ENCODE data around the gene CREG1.

DNA sequence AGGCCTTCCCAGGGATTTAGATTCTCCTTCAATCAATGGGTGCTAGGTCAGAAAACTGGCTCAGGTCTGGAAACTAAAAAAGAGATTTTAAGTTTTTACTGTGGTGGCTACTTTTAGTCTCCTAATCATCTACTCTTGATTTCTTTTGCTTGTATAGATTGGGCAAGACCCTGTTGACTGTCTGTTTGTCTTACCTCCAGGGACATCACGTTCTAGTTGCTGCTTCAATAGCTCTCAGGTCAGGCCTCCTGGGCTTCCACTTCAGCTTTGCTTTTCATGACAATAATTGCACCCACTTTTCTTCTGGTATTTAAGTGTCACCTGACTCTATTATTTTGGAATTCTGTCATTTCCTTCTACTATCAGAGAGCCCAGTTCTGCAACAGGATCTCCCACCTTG is 28.5 kb upstream of the CREG1 start:
- TF ChIP-seq, protein P1, sequence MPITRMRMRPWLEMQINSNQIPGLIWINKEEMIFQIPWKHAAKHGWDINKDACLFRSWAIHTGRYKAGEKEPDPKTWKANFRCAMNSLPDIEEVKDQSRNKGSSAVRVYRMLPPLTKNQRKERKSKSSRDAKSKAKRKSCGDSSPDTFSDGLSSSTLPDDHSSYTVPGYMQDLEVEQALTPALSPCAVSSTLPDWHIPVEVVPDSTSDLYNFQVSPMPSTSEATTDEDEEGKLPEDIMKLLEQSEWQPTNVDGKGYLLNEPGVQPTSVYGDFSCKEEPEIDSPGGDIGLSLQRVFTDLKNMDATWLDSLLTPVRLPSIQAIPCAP (CRISPR knock-in tag; IDR thresholded peaks at IDR 0.05) = no peak
- TF ChIP-seq, protein P2, sequence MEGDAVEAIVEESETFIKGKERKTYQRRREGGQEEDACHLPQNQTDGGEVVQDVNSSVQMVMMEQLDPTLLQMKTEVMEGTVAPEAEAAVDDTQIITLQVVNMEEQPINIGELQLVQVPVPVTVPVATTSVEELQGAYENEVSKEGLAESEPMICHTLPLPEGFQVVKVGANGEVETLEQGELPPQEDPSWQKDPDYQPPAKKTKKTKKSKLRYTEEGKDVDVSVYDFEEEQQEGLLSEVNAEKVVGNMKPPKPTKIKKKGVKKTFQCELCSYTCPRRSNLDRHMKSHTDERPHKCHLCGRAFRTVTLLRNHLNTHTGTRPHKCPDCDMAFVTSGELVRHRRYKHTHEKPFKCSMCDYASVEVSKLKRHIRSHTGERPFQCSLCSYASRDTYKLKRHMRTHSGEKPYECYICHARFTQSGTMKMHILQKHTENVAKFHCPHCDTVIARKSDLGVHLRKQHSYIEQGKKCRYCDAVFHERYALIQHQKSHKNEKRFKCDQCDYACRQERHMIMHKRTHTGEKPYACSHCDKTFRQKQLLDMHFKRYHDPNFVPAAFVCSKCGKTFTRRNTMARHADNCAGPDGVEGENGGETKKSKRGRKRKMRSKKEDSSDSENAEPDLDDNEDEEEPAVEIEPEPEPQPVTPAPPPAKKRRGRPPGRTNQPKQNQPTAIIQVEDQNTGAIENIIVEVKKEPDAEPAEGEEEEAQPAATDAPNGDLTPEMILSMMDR (IDR thresholded peaks at IDR 0.05) = no peak
- TF ChIP-seq, protein P3, sequence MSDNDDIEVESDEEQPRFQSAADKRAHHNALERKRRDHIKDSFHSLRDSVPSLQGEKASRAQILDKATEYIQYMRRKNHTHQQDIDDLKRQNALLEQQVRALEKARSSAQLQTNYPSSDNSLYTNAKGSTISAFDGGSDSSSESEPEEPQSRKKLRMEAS (CRISPR knock-in tag; IDR thresholded peaks at IDR 0.05) = no peak
- TF ChIP-seq GRHL2 (CRISPR knock-in tag; IDR thresholded peaks at IDR 0.05; ENCODE audit: insufficient replicate concordance, severe bottlenecking) (no peak), ZNF396 (CRISPR knock-in tag; IDR thresholded peaks at IDR 0.05; ENCODE audit: borderline replicate concordance) (no peak), CBFB (CRISPR knock-in tag; IDR thresholded peaks at IDR 0.05; ENCODE audit: low read depth) (no peak), ZNF121 (CRISPR knock-in tag; IDR thresholded peaks at IDR 0.05) (no peak)
- TF ChIP-seq, protein P4, sequence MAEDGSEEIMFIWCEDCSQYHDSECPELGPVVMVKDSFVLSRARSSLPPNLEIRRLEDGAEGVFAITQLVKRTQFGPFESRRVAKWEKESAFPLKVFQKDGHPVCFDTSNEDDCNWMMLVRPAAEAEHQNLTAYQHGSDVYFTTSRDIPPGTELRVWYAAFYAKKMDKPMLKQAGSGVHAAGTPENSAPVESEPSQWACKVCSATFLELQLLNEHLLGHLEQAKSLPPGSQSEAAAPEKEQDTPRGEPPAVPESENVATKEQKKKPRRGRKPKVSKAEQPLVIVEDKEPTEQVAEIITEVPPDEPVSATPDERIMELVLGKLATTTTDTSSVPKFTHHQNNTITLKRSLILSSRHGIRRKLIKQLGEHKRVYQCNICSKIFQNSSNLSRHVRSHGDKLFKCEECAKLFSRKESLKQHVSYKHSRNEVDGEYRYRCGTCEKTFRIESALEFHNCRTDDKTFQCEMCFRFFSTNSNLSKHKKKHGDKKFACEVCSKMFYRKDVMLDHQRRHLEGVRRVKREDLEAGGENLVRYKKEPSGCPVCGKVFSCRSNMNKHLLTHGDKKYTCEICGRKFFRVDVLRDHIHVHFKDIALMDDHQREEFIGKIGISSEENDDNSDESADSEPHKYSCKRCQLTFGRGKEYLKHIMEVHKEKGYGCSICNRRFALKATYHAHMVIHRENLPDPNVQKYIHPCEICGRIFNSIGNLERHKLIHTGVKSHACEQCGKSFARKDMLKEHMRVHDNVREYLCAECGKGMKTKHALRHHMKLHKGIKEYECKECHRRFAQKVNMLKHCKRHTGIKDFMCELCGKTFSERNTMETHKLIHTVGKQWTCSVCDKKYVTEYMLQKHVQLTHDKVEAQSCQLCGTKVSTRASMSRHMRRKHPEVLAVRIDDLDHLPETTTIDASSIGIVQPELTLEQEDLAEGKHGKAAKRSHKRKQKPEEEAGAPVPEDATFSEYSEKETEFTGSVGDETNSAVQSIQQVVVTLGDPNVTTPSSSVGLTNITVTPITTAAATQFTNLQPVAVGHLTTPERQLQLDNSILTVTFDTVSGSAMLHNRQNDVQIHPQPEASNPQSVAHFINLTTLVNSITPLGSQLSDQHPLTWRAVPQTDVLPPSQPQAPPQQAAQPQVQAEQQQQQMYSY (CRISPR knock-in tag; IDR thresholded peaks at IDR 0.05) = no peak
- TF ChIP-seq, protein P5, sequence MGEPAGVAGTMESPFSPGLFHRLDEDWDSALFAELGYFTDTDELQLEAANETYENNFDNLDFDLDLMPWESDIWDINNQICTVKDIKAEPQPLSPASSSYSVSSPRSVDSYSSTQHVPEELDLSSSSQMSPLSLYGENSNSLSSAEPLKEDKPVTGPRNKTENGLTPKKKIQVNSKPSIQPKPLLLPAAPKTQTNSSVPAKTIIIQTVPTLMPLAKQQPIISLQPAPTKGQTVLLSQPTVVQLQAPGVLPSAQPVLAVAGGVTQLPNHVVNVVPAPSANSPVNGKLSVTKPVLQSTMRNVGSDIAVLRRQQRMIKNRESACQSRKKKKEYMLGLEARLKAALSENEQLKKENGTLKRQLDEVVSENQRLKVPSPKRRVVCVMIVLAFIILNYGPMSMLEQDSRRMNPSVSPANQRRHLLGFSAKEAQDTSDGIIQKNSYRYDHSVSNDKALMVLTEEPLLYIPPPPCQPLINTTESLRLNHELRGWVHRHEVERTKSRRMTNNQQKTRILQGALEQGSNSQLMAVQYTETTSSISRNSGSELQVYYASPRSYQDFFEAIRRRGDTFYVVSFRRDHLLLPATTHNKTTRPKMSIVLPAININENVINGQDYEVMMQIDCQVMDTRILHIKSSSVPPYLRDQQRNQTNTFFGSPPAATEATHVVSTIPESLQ (CRISPR knock-in tag; IDR thresholded peaks at IDR 0.05) = no peak
